Measurements from ENCODE around the gene COQ5.

The COQ5 gene

DNA sequence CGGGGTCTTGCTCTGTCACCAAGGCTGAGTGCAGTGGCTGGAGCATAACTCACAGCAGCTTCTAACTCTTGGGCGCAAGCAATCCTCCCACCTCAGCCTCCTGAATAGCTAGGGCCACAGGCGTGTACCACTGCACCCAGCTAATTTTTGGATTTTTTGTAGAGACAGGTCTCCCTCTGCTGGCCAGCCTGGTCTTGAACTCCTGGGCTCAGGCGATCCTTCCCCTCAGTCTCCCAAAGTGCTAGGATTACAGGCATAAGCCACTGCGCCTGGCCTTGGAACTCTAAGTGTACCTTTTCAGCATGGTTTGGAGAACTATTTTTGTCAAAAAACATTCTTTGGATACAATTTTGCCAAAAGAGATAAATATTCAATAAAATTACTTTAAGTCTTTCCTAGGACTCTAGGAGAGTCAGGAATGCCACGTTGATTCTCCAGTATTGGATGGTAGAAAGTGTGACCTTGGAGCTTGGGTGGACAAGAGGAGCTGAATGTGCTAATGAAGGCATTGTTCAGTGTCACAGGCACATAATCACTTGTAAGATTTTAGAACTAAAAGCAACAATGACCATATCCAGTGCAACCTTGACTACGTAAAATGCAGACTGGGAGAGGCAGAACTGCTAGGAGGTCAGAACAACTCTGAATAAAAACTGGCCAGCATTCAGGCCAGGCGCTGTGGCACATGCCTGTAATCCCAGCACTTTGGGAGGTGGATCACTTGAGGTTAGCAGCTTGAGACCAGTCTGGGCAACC, 62.2 kb downstream of the COQ5 start:
- Mint-ChIP-seq H3K36me3 (peaks cover 49% of the 10 kb centered on the region), H3K27ac (peak overlapping the region; percentile 19), H3K4me1 (peaks cover 39% of the 10 kb centered on the region), H3K9me3 (no peaks in the 10 kb centered on the region), H3K27me3 (no peaks in the 10 kb centered on the region), H3K4me3 (no peak overlapping the region)
- CTCF ChIA-PET: interaction anchor here (0.6 to 2.8 kb wide), 12 partner anchors 9 to 163 kb away, joined by 3 to 14 read pairs (median 4); partner anchors contain the start of gene COQ5
- peak; percentile 66 for DNase-seq

DNA sequence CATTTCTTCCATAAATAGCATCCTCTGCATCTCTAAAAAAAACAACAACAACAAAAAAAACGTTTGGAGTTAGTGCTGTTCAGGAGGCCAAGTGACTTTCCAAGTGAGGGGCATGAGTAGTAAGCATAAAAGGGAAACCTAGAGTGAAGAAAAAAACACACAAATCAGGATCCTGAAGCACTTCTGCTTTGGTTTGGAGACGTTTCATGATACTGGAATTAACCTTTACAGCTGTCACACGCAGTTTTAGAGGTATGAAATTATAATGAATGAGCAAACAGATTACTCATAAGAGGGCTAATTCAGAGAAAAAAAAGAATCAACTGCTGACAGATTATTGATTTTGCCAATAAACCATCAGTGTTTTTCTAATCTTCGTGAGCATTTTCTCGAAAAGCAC, 63.2 kb downstream of the COQ5 start:
- Mint-ChIP-seq H3K27me3 (no peaks in the 10 kb centered on the region), H3K27ac (no peak overlapping the region), H3K9me3 (no peaks in the 10 kb centered on the region), H3K4me1 (peaks cover 32% of the 10 kb centered on the region), H3K36me3 (peaks cover 51% of the 10 kb centered on the region), H3K4me3 (no peak overlapping the region)
- no peak for DNase-seq
- CTCF ChIA-PET: interaction anchor here (0.8 to 2.8 kb wide), 6 partner anchors 8 to 110 kb away, joined by 3 to 14 read pairs (median 4); no protein-coding TSS in a partner anchor

DNA sequence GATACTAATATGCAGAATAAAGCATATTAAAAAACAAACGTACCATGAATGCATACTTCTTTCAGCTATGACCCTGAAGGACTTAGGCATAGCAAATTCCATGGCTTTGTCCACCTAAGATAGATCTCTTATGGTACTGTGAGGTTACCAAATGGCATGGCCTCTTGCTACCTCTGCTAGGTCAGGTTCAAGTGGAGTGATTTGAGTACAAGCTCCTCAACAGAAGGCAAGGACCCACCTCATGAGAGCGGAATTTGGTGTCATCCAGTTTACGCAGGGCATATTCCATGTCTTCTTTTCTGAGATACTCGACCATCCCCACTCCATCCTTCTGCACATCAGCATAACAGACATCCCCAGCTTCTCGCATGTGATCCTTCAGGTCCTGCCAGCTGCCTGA, 65.2 kb downstream of the COQ5 start:
- CTCF ChIA-PET: interaction anchor here (3.2 kb wide), 1 partner anchor 10 kb away, joined by 19 read pairs; no protein-coding TSS in a partner anchor
- Mint-ChIP-seq H3K4me1 (peaks cover 25% of the 10 kb centered on the region), H3K36me3 (peaks cover 65% of the 10 kb centered on the region), H3K27ac (no peak overlapping the region), H3K27me3 (no peaks in the 10 kb centered on the region), H3K9me3 (no peaks in the 10 kb centered on the region), H3K4me3 (no peak overlapping the region)
- no peak for DNase-seq

DNA sequence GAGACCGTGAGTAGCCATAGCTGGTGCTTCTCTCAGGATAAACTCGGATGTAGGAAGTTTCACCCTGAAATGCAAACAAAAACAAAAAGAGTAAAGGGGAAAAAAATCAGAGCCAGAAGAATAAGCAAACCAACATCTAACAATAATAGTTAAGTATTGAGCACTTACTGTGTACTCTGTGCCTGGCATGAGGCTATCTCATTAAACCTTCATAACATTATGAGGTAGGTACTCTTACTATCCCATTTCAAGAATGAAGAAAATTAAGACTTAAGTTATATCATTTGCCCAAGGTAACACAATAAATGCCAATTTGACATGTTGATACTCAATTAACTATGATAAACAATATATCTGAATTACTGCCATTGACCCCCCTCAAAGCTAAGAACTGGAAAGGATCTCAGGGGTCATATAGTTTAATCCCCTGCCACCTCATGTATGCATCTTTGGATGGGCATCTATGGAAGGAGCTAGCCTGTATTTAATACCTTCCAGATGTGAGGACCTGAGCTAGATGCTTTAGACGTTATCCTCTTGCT, 66.8 kb downstream of the COQ5 start:
- Mint-ChIP-seq H3K4me3 (no peak overlapping the region), H3K9me3 (no peaks in the 10 kb centered on the region), H3K36me3 (peaks cover 68% of the 10 kb centered on the region), H3K27me3 (no peaks in the 10 kb centered on the region), H3K4me1 (peaks cover 14% of the 10 kb centered on the region), H3K27ac (no peak overlapping the region)
- CTCF ChIA-PET: interaction anchor here (0.9 to 3.2 kb wide), 2 partner anchors 9 to 18 kb away, joined by 3 to 19 read pairs; no protein-coding TSS in a partner anchor
- no peak for DNase-seq

DNA sequence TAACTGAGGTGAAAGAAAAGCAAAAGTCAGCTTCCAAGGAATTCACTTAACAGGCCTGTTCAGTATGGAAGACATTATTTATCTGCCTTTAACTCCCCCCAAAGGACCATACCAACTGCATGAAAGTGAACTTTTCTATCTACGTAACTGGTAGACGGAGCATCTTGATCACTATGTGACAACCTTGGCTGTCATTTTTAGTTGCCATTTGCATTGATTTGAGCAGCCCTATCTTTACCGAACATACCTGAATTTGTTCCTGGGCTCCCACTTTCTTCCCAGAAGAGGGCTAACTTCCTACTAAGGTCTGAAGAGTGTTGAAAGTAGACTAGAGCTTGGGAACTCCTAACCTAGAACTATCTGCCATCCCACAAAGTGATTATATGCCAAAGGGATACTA, 68.8 kb downstream of the COQ5 start:
- Mint-ChIP-seq H3K27ac (no peak overlapping the region), H3K36me3 (peaks cover 68% of the 10 kb centered on the region), H3K9me3 (no peaks in the 10 kb centered on the region), H3K27me3 (no peaks in the 10 kb centered on the region), H3K4me3 (no peak overlapping the region), H3K4me1 (no peaks in the 10 kb centered on the region)
- CTCF ChIA-PET: interaction anchor here (0.7 to 1.6 kb wide), 2 partner anchors 8 to 9 kb away, joined by 3 to 6 read pairs; no protein-coding TSS in a partner anchor
- no peak for DNase-seq

DNA sequence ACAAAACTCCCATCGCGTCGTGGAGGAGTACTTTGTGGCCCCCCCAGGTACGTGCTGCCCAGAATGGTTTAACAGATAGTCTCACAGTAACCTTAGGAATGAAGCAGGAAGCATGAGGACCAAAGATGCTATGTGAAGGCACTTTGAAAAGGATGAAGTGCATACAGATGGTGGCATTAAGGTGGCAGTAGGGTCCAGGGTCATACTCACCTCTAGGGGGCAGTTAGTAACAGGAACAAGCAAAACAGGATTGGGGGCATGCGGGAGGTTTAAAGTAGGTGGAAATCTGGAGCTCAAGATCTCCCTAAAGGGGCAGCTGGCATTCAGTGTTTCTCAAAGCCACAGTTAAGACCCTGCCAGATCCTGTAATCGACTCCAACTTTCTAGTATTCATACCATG, 71.8 kb downstream of the COQ5 start:
- Mint-ChIP-seq H3K9me3 (no peaks in the 10 kb centered on the region), H3K36me3 (peaks cover 48% of the 10 kb centered on the region), H3K4me3 (no peak overlapping the region), H3K27me3 (no peaks in the 10 kb centered on the region), H3K4me1 (peaks cover 3% of the 10 kb centered on the region), H3K27ac (peak overlapping the region; percentile 17)
- CTCF ChIA-PET: interaction anchor here (1.1 to 3.6 kb wide), 3 partner anchors 9 to 13 kb away, joined by 3 to 14 read pairs (median 6); partner anchors contain the start of gene SRSF9
- DNase-seq: no peak

DNA sequence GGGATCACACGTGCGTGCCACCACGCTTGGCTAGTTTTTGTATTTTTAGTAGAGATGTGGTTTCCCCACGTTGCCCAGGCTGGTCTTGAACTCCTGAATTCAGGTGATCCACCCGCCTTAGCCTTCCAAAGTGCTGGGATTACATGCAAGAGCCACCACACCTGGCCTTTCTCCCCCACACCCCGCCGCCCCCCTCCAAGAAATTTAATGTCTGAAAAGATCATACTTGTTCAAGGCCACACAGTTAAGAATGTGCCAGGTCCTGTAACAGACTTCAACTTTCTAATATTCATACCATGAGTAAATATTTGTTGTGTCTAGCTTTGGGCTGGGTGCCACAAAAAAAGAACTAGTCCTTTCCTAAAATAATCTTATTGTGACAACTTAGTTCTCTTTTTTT, 73.7 kb downstream of the COQ5 start:
- Mint-ChIP-seq H3K9me3 (no peaks in the 10 kb centered on the region), H3K27ac (no peak overlapping the region), H3K4me1 (peaks cover 3% of the 10 kb centered on the region), H3K36me3 (peaks cover 43% of the 10 kb centered on the region), H3K27me3 (no peaks in the 10 kb centered on the region), H3K4me3 (no peak overlapping the region)
- CTCF ChIA-PET: interaction anchor here (0.6 to 3.5 kb wide), 4 partner anchors 8 to 192 kb away, joined by 3 to 19 read pairs (median 3); no protein-coding TSS in a partner anchor
- no peak for DNase-seq

DNA sequence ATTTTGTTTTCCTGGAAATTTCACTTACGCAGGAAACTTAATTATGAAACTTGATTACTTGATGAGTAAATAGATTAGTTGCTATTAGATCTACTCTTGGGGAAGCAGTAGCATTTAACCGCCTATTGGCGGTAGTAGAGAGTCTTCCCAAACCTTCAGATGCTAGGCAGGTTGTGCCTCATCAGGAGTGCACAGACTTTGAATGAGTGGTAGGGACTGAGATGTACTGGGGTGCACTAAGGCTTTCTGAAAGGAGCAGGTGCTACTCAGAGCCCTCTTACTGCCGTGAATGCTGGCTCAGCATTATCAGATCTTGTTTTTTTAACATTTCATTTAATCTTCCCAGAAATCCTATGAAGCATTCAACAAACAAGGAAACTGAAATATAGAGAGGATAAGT, 75.0 kb downstream of the COQ5 start:
- CTCF ChIA-PET: interaction anchor here (1.1 to 3.5 kb wide), 4 partner anchors 9 to 234 kb away, joined by 3 to 19 read pairs (median 4); no protein-coding TSS in a partner anchor
- peaks cover 37% of the 10 kb centered on the region for H3K36me3 Mint-ChIP-seq
- H3K27me3 Mint-ChIP-seq: no peaks in the 10 kb centered on the region
- no peak overlapping the region for H3K4me3 Mint-ChIP-seq
- H3K4me1 Mint-ChIP-seq: peaks cover 6% of the 10 kb centered on the region
- no peak overlapping the region for H3K27ac Mint-ChIP-seq
- peak; percentile 35 for DNase-seq
- no peaks in the 10 kb centered on the region for H3K9me3 Mint-ChIP-seq
